H9 (cell line): Measurements from ENCODE around the gene PLA2G4E. TPM values are rescaled to one million over a fixed set of nuclear protein-coding genes. Genes with fewer than 3 reads are reported as not detected.

ENCODE experiments used
- DNase-seq: peaks from one replicate; pipeline ENCODE4 v3.0.0-alpha.2; 2017
- H2AFZ ChIP-seq: one replicate; pipeline ENCODE4 v1.6.1; 2013; ENCODE audit warnings: mild to moderate bottlenecking, low read length, control low read depth, moderate library complexity
- H2AK5ac ChIP-seq: 2 replicates; pipeline ENCODE4 v1.6.1; 2013; ENCODE audit warnings: low read length, control low read depth, mixed read lengths; ENCODE audit not compliant: insufficient read length
- H2BK120ac ChIP-seq: one replicate; pipeline ENCODE4 v1.6.1; 2013; ENCODE audit warnings: low read depth, mild to moderate bottlenecking, low read length, control low read depth, inconsistent platforms; ENCODE audit not compliant: poor library complexity, severe bottlenecking
- H2BK12ac ChIP-seq: 2 replicates; pipeline ENCODE4 v1.6.1; 2013; ENCODE audit warnings: low read length, control low read depth, mixed read lengths, low read depth; ENCODE audit not compliant: insufficient read length
- H2BK15ac ChIP-seq: 2 replicates; pipeline ENCODE4 v1.6.1; 2013; ENCODE audit warnings: low read depth, low read length, control low read depth
- H2BK20ac ChIP-seq: one replicate; pipeline ENCODE4 v1.6.1; 2013; ENCODE audit warnings: low read depth, mild to moderate bottlenecking, low read length, control low read depth, inconsistent platforms; ENCODE audit not compliant: poor library complexity, severe bottlenecking
- H2BK5ac ChIP-seq: 2 replicates; pipeline ENCODE4 v1.6.1; 2013; ENCODE audit warnings: low read length, control low read depth, mixed read lengths; ENCODE audit not compliant: insufficient read length
- H3K14ac ChIP-seq: 2 replicates; pipeline ENCODE4 v1.6.1; 2013; ENCODE audit warnings: low read length, control low read depth; ENCODE audit not compliant: insufficient read depth
- H3K18ac ChIP-seq: 2 replicates; pipeline ENCODE4 v1.6.1; 2013; ENCODE audit warnings: low read depth, mild to moderate bottlenecking, mixed read lengths, low read length, control low read depth; ENCODE audit not compliant: insufficient read length
- H3K23ac ChIP-seq: 2 replicates; pipeline ENCODE4 v1.6.1; 2013; ENCODE audit warnings: low read length, control low read depth, mixed read lengths, low read depth; ENCODE audit not compliant: insufficient read length
- H3K23me2 ChIP-seq: 2 replicates; pipeline ENCODE4 v1.6.1; 2013; ENCODE audit warnings: low read depth, mild to moderate bottlenecking, mixed read lengths, low read length, control low read depth; ENCODE audit not compliant: insufficient read length, poor library complexity, severe bottlenecking
- H3K27ac ChIP-seq: 2 replicates; pipeline ENCODE4 v1.5.1; 2013; ENCODE audit warnings: low read length, control low read depth, mixed read lengths, low read depth; ENCODE audit not compliant: insufficient read length
- H3K27me3 ChIP-seq: 2 replicates; pipeline ENCODE4 v1.6.1; 2013; ENCODE audit warnings: low read length, control low read depth, inconsistent platforms; ENCODE audit not compliant: insufficient read depth
- H3K4ac ChIP-seq: 2 replicates; pipeline ENCODE4 v1.6.1; 2013; ENCODE audit warnings: low read depth, mild to moderate bottlenecking, control low read depth, inconsistent platforms, low read length, moderate library complexity
- H3K4me1 ChIP-seq: 2 replicates; pipeline ENCODE4 v1.6.1; 2013; ENCODE audit warnings: low read length, control low read depth, inconsistent platforms; ENCODE audit not compliant: insufficient read depth
- H3K4me2 ChIP-seq: 2 replicates; pipeline ENCODE4 v1.6.1; 2013; ENCODE audit warnings: low read length, control low read depth, mixed read lengths; ENCODE audit not compliant: insufficient read length, insufficient read depth
- H3K56ac ChIP-seq: 2 replicates; pipeline ENCODE4 v1.6.1; 2013; ENCODE audit warnings: low read depth, mild to moderate bottlenecking, mixed read lengths, low read length, control low read depth; ENCODE audit not compliant: insufficient read length
- H3K79me1 ChIP-seq: 2 replicates; pipeline ENCODE4 v1.6.1; 2013; ENCODE audit warnings: low read depth, mild to moderate bottlenecking, moderate library complexity, low read length, control low read depth, inconsistent platforms; ENCODE audit not compliant: insufficient read depth, poor library complexity, severe bottlenecking
- H3K79me2 ChIP-seq: 2 replicates; pipeline ENCODE4 v1.6.1; 2013; ENCODE audit warnings: low read length, control low read depth, inconsistent platforms; ENCODE audit not compliant: insufficient read depth
- H3K9ac ChIP-seq: 2 replicates; pipeline ENCODE4 v1.6.1; 2013; ENCODE audit warnings: low read length, control low read depth, mixed read lengths; ENCODE audit not compliant: insufficient read length; ENCODE audit errors: extremely low read depth
- H3K9me3 ChIP-seq: one replicate; pipeline ENCODE4 v1.6.1; 2013; ENCODE audit warnings: low read depth, low read length, inconsistent platforms; ENCODE audit not compliant: control insufficient read depth
- H3T11ph ChIP-seq: one replicate; pipeline ENCODE4 v1.6.1; 2013; ENCODE audit warnings: mild to moderate bottlenecking, low read length, control low read depth, inconsistent platforms
- H4K20me1 ChIP-seq: one replicate; pipeline ENCODE4 v1.6.1; 2013; ENCODE audit not compliant: control insufficient read depth, insufficient read length, insufficient read depth
- H4K5ac ChIP-seq: 2 replicates; pipeline ENCODE4 v1.6.1; 2013; ENCODE audit warnings: low read depth, mild to moderate bottlenecking, mixed read lengths, low read length, control low read depth; ENCODE audit not compliant: insufficient read length
- H4K8ac ChIP-seq: replicated peaks from 2 replicates; pipeline ENCODE4 v1.6.1; 2013; ENCODE audit warnings: low read length, control low read depth, mixed read lengths, low read depth; ENCODE audit not compliant: insufficient read length
- H4K91ac ChIP-seq: 2 replicates; pipeline ENCODE4 v1.6.1; 2013; ENCODE audit warnings: low read depth, mild to moderate bottlenecking, moderate library complexity, mixed read lengths, low read length, control low read depth; ENCODE audit not compliant: insufficient read length
- H3K27ac Mint-ChIP-seq, 3 experiments: 2 replicates in 2 of 3; 3 replicates in 1 of 3; pipeline ENCODE4 v1.8.0; 2020 to 2021; ENCODE audit warnings: mixed read lengths in 3 of 3, mild to moderate bottlenecking in 1 of 3, moderate library complexity in 1 of 3
- H3K27me3 Mint-ChIP-seq: 2 replicates; pipeline ENCODE4 v1.8.0; 2021; ENCODE audit warnings: low read depth, mild to moderate bottlenecking, moderate library complexity, mixed read lengths
- H3K36me3 Mint-ChIP-seq, 3 experiments: 2 replicates in 2 of 3; 3 replicates in 1 of 3; pipeline ENCODE4 v1.8.0; 2020 to 2021; ENCODE audit warnings: low read depth in 3 of 3, mixed read lengths in 3 of 3; ENCODE audit not compliant: insufficient read depth in 1 of 3
- H3K4me1 Mint-ChIP-seq, 2 experiments: 2 replicates each; pipeline ENCODE4 v1.8.0; 2020; ENCODE audit warnings: mixed read lengths in 2 of 2
- H3K4me3 Mint-ChIP-seq, 2 experiments: 2 replicates in 1 of 2; 3 replicates in 1 of 2; pipeline ENCODE4 v1.8.0; 2020 to 2021; ENCODE audit warnings: mild to moderate bottlenecking in 2 of 2, mixed read lengths in 2 of 2, moderate library complexity in 1 of 2
- H3K9me3 Mint-ChIP-seq, 2 experiments: 2 replicates in 1 of 2; 3 replicates in 1 of 2; pipeline ENCODE4 v1.8.0; 2020; ENCODE audit warnings: mild to moderate bottlenecking in 2 of 2, mixed read lengths in 2 of 2, moderate library complexity in 1 of 2
- CTCF ChIP-seq: fragments of 200-600 bp; sonication (generic); conservative IDR thresholded peaks from 3 replicates; pipeline ENCODE4 v1.8.0; 2021; ENCODE audit warnings: antibody characterized with exemption, mild to moderate bottlenecking
- WGBS: extraction: QIAGEN DNeasy Blood & Tissue Kit; methylation state at CpG from one replicate; pipeline ENCODE4 v1.1.7; 2013; ENCODE audit warnings: missing lambda C conversion rate, low lambda C conversion rate, mixed read lengths; ENCODE audit not compliant: insufficient read length; ENCODE audit errors: extremely low coverage; 5-methylcytosine and 5-hydroxymethylcytosine counted together
- total RNA-seq: library from RNA; stranded (reverse); gene quantifications from 2 replicates; pipeline ENCODE4 v1.2.1, GENCODE V29; 2021

The PLA2G4E gene
- total RNA-seq, 1 experiment from 2014 or later: not detected

- Mint-ChIP-seq H3K36me3 (no peaks in the 10 kb centered on the region; a peak in 1 of 7 replicates), H3K27ac (no peak overlapping the region), H3K9me3 (no peaks in the 10 kb centered on the region), H3K4me1 (peaks cover 17% of the 10 kb centered on the region in 2 experiments), H3K4me3 (no peak overlapping the region), H3K27me3 (no peaks in the 10 kb centered on the region; the same call in none of the 2 replicates)
- no peak overlapping the region for H3K4ac ChIP-seq
- no peak overlapping the region for H3K18ac ChIP-seq
- H4K20me1 ChIP-seq: no peaks in the 10 kb centered on the region
- H3K4me2 ChIP-seq: no peak overlapping the region
- H4K5ac ChIP-seq: no peak overlapping the region
- H2AFZ ChIP-seq: no peak overlapping the region
- H4K91ac ChIP-seq: no peak overlapping the region
- no peak overlapping the region for H3K14ac ChIP-seq
- H3K23ac ChIP-seq: no peak overlapping the region
- H3K9ac ChIP-seq: no peak overlapping the region
- H3T11ph ChIP-seq: no peak overlapping the region
- H3K4me1 ChIP-seq: peaks cover 4% of the 10 kb centered on the region; the same call in 1 of the 2 replicates
- no peaks in the 10 kb centered on the region for H3K79me2 ChIP-seq
- no peak overlapping the region for H2BK20ac ChIP-seq
- TF ChIP-seq CTCF: peak; percentile 31; the same call in 2 of the 3 replicates
- no peak overlapping the region for H3K56ac ChIP-seq
- H3K23me2 ChIP-seq: no peaks in the 10 kb centered on the region
- no peak overlapping the region for H2BK120ac ChIP-seq
- H3K27ac ChIP-seq: no peak overlapping the region
- no peak overlapping the region for H2BK12ac ChIP-seq
- H2AK5ac ChIP-seq: no peak overlapping the region
- no peak for DNase-seq
- H3K27me3 ChIP-seq: no peaks in the 10 kb centered on the region
- no peak overlapping the region for H4K8ac ChIP-seq
- no CpG with 5 or more reads among the region's 7 CpGs for WGBS
- no peak overlapping the region for H2BK5ac ChIP-seq
- no peak overlapping the region for H2BK15ac ChIP-seq
- H3K9me3 ChIP-seq: no peaks in the 10 kb centered on the region
- H3K79me1 ChIP-seq: no peaks in the 10 kb centered on the region
Observed at GRCh38 chr15:41983221-41983620, 37.6 kb downstream of the PLA2G4E start.
